Activated T-cell treated with anti-CD3 and anti-CD28 coated beads for 24 hours (primary cell): ENCODE measurements around the gene UBTD1.

Experiments used
- DNase-seq: peaks from one replicate; pipeline ENCODE4 v3.0.0-alpha.2; 2020; ENCODE audit warnings: low read depth

UBTD1 gene

DNA sequence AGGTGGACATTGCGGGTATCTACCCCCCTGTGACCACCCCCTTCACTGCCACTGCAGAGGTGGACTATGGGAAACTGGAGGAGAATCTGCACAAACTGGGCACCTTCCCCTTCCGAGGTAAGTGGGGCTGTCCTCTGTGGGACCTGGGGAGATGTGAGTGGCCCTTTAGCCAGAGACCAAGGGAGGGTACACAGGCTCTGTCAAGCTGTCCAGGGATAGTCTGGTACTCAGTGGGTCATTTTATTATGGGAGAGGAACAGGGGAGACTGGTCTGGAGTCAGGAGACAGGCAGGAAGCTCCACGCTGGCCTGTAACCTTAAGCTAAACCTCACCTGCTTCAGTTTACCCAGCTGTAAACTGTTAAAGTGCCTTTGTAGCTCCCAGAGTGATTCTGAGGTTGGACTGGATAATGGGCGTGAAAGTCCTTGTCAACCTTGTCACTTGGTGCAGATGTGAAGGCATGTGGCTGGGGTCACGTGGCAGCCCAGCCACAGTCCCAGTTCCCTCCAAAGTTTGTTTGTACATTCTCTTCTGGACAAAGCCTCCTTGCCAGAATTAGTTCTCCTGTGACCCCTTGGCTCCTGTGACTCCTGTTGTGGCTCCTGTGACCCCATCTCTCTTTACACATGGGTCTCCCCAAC lies 86.2 kb downstream of the UBTD1 start:
- DNase-seq: no peak

DNA sequence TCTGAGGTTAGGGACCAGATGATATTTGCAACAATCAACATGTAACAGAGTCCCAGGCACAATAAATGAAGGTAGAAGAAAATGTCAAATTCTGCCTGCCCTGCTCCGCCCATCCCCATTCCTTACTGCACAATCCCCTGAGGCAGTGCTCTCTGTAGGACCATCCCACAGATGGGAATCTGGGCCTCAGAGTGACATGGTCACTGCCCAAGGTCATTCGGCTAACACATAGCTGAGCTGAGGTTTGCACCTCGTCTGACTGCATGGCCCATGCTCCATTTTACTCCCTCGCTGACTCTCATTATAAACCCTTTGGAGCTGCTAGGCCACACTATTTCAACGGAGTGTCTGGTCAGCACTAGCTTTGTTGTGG lies 86.7 kb downstream of the UBTD1 start:
- DNase-seq: no peak

DNA sequence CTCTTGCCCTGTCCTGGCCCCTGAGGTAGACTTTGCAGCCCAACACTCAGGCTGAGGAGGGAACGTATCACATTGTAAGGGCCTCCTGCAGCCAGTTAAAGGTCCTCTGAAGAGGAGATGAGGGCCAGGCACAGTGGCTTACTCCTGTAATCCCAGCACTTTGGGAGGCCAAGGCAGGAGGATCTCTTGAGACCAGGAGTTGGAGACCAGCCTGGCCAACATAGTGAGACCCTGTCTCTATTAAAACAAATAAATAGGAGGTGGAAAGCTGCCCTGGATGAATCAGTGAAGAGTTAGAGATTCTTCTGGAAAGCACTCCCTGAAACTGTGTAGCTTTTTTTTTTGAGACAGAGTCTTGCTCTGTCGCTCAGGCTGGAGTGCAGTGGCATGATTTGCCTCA lies 88.5 kb downstream of the UBTD1 start:
- DNase-seq: no peak

DNA sequence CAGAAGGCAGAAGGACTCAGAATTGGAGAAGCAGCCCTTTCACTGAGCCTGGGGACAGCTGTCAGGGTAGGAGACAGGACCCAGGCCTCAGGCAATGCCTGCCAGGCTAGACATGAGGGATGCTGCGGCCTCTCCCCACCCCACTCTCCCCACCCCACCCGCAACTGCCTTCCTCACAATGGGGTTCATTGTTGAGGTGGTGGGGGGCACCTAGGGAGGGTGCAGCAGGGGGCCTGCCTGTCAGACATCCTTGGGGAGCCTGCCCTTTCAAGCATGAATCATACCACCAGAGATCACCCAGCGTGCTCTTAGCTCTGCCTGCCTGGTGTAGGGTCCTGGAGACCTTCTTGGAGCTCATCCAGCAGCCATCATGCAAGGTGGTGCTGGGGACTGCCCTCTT lies 90.8 kb downstream of the UBTD1 start, which contains the start of gene C10orf62:
Gene C10orf62 (plus strand): TSS at position 243 of the 400 bp plus-strand sequence. CDS start 177 bp downstream, outside the sequence.
- DNase-seq: no peak

DNA sequence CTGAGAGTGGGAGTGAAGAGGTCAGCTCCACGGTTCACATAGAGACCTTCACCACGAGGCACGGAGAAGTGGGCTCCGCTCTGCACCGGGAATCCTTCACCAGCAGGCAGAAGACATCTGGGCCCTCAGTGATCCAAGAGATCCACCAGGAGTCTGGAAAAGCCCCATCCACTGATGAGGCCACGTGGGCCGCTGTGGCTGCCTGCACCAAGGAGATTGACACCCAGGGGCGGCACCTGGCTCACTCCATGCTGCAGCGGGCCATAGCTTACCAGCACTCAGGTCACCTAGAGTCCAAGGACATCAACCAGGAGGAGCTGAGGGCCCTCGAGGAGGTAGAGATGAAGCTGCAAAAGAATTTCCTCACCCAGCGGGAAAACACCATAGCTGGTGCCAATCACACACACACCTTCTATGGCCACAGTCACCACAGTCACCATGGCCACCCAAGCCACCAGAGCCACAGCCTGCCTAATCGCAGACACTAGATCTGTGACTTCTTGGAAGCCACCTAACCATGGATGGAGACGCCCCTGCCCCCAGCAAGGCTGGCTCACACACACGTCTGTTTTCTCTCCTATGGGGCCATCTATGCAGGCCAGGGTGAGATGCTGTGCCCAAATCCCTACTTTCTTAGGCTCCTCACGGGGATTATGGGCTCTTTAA lies 91.5 kb downstream of the UBTD1 start:
- DNase-seq: no peak

DNA sequence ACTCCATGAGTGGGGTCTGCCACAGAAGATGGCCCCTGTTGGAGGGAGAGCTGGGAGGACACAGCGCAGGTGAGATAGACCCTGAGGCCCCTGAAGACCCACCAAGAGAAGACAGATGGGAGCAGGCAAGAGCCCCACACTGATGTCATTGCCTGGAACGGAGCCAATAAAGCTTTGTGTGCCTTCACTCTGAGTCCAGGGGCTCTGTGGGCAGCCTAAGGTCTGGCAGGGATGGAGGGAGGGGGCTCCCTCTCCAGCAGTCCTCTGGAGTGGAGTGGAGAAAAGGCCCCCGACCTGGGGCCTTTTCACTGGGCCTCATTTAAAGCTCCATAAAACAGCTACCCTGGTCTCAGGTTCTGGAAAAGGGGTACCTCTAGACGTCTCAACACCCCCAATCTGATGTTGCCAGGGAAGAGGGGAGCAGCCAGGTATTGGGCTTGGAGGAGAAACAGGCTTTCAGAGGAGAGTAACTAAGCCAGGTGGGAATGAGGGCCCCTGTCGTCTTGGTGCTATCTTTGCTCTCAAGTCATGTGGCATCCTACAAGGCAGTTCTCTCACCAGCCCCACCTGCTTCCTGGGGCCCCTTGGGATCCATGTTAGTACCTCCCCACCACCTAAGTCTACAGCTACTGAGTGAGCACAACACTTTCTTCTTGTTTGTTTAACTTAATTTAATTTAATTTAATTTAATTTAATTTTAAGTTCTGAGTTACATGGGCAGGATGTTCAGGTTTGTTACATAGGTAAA lies 92.2 kb downstream of the UBTD1 start:
- no peak for DNase-seq

DNA sequence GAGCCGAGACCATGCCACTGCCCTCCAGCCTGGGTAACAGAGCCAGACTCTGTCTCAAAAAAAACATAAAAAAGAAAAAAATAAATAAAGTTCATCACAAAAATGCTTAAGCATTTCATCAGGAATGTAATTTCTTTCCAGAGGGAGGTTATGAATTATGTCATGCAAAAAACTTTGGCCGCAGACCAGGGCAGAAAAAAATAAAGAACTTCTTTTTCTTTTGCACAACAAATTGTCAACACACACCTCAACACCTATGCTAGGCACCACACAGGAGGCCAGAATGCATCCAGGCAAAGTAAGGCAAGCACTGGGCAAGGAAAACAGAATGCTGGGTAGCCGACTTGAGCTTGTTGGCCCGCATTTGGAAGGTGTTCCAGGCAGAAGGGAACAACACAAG lies 94.7 kb downstream of the UBTD1 start:
- DNase-seq: no peak

DNA sequence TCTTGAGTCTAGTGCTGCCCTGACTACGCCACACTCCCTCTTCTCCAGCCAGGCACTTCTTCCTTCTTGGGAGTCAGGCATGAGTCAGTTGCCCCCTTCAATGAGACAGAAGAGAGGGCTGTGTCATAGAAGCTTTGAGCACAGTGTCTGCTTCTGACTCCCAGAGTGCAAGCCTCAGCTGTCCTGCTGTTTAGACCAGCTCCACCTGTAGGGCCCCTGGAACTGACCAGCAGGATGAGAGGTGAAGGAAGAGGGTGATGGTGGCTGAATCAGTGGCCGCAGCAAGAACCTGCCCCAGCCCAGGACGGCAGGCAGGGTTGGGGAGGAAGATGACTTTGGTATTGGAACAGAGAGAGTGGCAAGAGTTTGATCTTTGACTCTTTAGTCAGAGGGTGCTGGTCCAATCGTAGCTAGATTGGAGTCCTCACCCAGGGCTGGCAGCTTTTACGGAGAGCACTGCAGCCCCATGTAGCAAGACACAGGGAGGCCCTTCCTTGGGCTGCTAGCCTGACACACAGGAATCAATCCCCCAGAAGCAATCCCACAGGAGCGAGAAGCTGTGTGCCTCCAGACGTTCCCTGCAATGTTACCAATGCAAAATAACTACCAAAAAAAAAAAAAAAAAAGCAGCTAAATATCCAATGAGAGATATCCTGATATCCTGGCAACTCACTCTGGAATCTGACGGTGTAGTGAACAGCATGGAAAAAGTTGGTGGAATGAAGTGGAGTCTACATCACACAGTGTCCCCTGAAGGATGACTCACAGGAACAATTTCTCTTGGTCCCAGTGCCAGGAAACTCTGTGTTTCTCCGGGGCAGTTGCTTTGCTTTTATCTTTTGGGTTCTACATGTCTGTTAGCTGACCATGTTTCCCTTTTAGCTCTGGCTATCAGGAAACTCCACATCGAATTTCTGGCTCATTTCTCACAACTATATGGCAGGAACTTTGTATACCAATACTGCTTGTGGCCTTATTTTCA lies 97.7 kb downstream of the UBTD1 start:
- DNase-seq: no peak

DNA sequence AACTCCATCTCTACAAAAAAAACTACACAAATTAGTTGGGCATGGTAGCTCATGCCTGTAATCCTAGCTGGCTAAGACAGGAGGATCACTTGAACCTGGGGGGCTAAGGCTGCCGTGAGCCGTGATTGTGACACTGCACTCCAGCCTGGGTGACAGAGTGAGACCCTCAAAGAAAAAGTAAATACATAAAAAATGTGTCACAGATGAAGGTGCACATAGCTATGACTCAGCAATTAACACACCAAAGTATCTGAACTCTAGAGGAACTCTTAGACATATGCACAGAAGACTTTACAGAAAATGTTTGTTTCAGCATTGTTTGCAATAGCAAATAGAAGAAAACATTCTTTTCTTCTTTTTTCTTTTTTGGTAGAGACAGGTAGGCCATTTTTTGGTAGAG lies 99.1 kb downstream of the UBTD1 start:
- DNase-seq: no peak

DNA sequence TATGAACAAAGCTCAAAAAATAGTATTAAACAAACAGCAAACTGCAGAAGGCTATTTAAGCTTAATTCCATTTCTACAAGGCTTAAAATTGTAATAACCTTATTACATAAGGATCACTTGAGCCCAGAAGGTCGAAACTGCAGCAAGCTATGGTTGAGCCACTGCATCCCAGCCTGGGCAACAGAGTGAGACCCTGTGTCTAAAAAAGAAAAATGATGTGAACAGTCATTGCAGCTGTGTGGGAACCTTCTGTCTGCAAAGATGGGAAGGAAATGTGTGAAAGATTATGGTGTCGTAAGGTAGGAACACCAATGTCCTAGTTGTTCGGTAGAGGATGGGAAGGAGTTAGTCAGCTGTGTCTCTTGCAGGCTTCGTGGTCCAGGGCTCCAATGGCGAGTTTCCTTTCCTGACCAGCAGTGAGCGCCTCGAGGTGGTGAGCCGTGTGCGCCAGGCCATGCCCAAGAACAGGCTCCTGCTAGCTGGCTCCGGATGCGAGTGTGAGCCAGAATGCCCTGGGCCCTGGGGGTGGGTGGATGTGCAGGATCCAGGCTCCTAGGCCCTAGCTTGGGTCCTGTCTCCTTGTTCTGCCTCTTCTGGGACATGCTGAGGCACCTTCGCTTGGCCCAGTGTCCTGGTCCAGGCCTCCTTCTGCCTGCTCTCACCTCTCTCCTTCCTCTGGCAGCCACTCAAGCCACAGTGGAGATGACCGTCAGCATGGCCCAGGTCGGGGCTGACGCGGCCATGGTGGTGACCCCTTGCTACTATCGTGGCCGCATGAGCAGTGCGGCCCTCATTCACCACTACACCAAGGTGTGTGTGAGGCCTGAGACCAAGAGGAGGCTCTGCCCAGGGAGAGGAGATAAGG lies 99.9 kb downstream of the UBTD1 start:
- DNase-seq: no peak

DNA sequence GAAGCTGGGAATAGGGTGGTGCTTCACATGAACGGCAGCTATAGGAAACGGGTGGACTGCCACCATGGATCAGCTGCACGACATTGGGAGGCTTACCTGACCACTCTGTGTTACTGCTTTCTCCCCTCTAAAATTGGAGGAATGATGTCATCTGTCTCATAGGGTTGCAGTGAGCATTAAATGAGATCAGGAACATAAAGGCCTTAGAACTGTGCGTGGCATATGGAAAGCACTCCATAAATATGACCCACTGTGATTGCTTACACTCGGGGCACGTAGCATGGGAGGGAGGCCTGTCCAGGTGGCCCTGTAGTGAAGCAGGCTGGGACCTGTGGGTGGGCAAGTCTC lies 100.5 kb downstream of the UBTD1 start:
- no peak for DNase-seq

DNA sequence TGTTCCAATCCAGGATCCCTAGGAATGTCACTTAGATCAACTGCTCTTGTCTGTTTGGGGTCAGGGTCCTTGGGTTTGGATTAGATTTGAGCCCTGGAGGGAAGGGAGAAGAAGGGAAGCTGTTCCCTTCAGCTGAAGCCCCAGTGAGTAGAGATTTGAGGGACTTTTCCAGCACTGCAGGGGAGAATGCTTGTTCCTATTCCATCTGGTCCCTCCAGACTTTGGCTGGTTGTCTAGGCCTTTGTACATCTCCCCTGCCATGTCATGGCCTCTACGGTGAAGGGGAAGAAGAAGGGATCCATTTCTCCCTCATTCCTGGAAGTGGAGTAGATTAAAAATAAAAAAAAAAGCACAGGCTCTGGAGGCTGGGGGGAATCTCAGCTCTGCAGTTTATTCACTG lies 101.9 kb downstream of the UBTD1 start:
- no peak for DNase-seq

DNA sequence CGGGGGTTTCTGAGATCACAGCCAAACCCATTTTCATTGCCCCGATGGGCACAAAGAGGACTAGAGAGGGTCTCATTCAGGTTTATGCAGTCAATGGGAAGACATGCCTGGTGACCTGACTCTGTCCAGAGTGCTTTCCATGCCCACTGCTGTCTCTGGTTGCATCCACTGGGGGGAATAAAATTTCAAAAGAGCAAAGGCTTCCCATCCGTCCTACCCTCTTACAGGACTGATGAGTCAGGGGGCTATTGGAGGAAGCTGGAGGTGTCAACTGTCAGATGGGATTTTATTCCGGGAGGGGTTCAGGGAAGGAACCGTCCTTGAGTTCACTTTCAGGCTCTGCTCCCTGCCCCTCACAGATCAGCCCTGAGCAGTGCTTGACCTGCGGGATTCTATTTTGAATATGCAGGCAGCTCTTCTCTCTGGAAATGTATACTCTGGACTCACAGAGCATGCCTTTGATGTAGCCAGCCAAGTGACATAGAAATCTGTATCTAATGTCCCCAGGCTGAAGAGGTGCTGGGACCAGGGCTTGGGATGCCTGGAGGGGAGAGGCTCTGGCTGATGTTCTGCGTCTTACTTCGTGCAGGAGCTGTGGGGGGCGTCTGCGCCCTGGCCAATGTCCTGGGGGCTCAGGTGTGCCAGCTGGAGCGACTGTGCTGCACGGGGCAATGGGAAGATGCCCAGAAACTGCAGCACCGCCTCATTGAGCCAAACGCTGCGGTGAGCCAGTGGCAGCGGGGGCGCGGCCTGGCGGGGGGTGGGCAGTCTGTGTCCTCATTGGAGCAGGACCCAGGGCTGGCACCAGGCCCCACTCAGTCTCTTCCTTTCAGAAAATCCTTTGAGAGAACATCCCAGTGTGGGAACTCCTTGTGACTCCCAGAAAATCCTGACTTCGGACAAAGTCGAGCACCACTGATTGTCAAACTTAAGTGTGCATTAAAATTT lies 102.8 kb downstream of the UBTD1 start:
- no peak for DNase-seq

DNA sequence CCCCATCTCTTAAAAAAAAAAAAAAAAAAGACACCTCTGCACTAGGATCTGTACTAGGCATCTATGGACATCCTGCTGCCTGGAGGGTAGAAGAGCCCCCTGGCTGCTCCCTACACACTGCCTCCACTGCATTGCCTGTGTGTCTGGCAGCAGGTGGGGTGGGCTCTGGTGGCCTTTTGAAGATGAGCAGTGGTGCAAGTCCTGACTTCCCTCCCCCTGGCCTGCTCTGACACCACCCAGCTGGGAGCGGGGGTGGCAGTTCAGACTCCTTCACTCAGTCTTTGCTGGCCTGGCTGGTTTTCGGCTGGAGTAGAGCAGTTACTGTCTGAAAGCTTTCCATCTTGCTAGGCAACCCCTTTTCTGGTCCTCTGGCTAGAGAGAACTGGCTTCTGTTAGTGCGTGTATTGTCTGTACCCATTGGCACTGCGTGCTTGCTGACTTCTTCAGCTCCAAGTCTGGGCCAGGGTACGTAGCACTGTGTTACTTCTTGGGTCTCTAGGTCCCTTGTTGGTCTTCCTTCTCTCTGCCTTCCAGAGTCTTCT lies 108.4 kb downstream of the UBTD1 start:
- no peak for DNase-seq

DNA sequence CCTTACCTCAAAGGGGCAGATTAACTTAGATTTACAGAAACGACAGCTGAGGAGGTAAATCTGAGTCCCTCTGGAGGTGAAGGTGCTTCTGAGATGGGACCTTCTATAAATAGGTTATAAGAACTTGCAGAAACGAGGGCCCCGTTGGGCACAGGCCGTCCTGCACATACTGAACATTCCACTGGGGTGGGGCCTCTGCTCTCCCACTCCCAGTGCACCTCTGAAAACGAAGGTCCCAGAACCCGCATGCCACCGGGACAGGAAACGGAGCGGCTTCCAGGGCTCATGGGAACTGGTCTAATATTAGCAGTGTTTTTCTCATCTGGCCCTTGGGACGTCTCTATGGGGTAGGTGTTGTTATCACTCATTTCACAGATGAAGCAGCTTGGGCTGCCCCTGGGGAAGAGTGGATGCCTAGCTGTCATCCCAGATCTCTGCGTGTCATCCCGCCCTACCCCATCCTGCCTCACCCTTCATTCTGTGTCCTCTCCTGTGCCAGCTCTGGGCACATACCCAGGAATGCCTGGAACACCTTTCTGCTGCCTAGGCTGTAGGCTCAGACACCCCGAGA lies 110.4 kb downstream of the UBTD1 start:
- DNase-seq: no peak

DNA sequence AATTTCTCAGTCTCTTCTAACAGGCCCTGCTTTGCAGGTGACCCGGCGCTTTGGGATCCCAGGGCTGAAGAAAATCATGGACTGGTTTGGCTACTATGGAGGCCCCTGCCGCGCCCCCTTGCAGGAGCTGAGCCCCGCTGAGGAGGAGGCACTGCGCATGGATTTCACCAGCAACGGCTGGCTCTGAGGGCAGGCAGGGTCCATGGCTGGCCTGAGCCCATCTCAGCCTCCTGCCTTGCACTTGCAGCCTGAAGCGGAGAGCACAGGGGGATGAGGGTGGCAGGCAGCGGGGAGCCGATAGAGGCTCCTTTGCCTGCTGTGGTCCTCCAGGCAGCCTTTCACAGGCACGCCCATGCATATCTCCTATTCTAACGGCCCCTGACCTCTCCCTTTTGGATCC lies 112.7 kb downstream of the UBTD1 start:
- no peak for DNase-seq

DNA sequence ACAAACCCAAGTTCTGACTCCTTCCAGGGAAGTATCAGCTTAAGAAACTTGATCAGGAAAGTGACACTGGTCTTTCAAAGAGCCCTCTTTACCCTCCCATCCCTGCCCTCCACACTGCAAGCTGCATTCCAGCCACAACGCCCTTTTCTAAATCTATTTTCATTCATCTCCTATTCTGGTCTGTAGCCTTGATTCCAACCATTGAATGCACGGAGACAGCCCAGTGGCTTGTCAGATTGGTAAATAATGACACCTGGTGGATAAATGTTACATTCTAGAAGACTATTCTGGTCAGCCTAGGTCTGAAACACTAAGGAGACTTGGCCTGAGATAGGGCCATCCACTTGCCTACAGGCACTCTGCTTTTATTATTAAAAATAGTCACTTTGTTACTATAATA lies 113.7 kb downstream of the UBTD1 start:
- no peak for DNase-seq

DNA sequence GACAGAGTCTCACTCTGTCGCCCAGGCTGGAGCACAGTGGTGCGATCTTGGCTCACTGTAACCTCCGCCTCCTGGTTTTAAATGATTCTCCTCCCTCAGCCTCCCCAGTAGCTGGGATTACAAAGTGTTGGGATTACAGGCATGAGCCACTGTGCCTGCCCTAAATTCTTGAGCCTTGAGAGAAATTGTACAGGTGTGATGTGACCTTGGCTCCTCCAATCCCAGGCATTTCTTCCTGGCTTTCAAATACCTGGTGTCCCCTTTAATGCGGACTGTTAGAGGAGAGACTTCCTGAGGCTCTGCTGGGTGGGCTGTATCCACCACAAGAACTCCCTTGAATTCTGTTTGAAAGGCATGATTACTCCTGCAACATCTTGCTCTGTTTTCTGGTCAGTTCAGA lies 119.6 kb downstream of the UBTD1 start:
- no peak for DNase-seq

DNA sequence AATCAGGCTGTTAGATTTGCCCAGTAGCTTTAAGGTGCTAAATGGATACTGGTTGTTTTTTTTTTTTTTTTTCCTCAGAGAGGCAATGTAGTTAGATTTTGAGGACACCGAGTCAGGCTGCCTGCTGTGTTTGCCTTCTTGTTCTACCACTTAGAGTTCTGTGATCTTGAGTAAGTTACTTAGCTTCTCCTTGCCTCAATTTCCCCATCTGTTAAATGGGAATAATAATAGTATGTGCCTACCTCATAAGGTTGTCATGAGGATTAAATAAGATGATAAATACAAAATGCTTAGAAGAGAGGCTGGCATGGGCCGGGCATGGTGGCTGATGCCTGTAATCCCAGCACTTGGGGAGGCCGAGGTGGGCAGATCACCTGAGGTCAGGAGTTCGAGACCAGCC lies 120.0 kb downstream of the UBTD1 start:
- DNase-seq: no peak
